Activated CD8-positive, alpha-beta memory T cell treated with anti-CD3 and anti-CD28 coated beads, Interleukin-2, amount 50 U/mL, for 24 hours (primary cell): Measurements from ENCODE around the gene PEPD.

Source experiments
- DNase-seq: peaks from one replicate; pipeline ENCODE4 v3.0.0-alpha.2; 2020; ENCODE audit errors: extremely low read depth

PEPD gene

DNA sequence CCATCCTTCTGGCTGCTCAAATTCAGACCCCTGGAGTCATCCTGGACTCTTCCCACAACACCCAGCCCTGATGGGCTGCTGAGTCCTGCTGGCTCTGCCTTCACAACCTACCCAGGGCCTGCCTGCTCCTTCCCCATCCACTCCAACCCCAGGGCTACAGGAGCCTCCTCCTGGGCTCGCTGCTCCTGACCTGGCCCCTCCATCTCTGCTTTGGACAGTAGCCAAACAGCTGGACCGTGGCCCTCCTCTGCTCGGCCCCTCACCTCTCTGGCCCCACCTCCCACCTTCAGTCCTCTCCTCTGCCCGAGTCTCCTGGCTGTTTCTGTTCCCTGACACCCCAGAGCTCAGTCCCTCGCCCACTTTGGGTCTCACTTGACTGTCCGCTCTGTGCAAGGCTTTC, 81.3 kb downstream of the PEPD start:
- DNase-seq: no peak

DNA sequence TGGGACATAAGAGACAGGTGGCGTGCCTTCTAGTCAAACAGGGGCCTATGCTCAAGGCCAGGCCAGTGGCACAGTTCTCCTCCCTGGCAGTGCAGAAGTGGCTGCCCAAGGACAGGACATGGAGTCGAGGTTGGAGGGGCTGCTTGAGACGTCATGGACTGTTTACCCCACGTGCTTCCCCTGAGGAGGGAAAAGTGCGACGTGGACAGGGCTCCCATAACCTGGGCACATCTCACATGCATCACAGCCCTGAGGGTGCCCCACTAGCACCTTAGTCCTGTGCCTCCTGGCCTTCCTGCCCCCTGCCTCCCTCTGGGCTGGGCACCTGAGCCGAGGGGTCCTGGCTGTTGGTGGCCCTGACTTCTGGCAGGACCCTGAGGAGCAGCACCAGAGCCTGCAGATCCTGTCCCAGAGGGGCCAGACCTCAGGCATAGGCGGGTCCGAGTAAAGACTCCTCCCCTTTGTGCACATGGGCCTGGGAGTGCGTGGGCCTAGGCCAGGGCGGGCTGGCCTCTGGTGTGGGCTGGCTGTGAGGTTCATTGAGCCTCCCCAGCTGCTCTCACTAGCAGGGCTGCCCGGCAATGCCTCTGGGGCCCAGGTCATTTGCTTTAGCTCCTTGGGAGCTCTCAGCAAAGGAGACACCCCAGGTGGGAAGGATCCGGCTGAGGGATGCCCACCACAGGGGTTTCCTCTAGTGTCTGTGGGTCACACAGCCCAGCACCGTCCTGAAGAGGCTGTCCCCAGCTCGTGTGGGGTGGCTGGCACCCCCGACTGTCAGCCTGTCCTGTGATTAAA, 82.4 kb downstream of the PEPD start:
- DNase-seq: no peak

DNA sequence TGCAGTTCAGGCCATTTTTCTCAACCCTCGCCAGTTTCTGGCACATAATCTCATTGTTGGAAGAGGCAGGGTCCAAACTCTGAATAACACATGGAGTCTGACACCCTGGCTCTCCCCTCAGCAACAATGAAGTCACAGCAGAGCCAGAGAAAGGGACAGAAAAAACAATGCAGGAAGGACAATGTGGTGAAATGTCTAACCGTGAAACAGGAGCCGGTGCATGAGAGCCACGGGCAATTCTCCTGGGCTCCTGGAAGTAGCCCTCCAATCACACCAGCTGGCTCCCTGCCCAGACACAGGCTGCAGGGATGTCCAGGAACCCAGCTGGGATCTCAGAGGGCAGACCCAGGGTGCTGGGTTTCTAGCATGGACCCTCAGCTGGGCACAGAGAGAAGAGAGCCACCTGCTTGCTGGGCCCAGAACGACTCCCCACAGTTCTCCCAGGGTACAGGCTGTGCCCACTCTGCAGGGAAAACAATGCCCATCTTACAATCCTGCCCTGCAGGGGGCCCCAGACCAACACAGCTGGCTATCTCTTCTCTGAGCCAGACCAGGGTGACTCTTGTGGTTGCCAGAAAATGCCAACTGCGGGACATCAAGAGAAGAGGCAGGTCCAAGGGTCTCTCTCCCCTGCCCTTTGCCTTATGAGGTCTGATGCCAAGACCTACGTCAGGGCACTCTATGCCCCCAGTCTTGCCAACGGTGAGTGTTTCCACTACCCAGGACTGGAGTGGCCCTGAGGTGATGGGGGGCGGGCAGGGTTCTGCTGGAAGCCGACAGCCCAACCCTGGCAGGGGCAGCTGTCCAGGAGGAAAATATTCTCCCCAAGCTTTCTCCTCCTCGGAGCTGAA, 83.5 kb downstream of the PEPD start:
- DNase-seq: no peak

DNA sequence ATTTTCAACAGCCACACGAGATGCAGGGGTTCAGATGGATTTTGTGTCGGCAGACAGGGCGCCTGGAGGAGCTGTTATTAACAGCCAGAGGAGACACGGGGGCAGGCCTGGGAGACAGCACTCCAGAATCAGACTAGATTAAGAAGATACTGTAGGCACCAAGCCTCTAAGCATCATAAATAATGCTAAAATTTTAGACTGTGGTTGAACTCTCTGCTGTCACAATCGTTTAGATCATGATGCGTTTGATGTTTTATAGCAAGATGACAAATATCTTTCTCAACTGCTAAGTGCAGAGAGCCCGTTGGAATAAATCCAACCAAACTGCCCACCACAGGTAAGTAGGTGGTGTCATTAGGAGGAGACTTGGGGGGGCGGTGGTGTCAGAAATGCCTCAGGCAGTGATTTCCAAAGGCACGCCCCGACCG, 84.2 kb downstream of the PEPD start:
- DNase-seq: no peak

DNA sequence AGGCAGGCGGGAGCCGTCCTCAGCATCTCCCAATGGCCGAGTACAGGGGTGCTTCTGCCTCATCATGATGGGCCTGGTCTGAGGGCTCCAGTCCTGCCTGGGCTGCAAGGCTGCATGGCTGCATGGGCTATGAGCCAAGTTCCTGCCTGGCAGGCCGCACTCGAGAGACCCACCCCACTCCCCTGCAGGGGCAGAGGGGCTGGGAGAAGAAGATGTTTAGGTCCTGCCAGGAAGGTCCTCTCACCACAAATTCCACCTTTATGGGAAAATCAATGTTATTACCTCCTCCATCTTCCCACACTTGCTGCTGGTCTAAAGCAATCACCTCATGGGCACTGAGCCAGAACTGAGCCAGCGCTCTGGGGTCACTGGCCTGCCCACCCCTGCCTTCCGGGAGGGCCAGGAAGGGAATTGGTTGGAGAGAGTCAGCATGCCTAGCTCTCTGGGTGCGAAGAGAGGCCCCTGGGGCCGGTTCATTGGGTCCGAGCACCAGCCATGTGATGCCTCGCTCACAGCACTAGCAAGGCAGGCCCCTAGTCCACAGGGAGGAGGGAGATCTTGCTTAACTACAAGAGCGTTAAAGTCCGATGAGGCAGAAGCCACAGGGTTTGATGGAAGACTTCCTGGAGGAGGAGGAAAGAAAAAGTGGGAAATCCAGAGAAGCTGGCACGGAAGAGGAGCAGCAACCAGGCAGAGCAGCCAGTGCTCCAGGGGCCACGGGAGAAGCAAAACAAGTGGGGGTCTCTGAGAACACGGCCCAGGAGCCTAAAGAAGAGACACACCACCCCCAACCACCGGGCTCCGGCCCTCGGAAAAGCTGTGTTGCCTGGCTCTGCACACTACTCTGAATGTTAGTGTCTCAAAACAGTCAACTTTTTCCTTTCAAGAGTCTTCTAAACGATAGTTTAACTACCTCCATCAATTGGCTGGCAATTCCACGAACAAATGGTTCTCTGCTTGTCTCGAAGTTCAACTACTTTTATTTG, 84.9 kb downstream of the PEPD start:
- DNase-seq: no peak

DNA sequence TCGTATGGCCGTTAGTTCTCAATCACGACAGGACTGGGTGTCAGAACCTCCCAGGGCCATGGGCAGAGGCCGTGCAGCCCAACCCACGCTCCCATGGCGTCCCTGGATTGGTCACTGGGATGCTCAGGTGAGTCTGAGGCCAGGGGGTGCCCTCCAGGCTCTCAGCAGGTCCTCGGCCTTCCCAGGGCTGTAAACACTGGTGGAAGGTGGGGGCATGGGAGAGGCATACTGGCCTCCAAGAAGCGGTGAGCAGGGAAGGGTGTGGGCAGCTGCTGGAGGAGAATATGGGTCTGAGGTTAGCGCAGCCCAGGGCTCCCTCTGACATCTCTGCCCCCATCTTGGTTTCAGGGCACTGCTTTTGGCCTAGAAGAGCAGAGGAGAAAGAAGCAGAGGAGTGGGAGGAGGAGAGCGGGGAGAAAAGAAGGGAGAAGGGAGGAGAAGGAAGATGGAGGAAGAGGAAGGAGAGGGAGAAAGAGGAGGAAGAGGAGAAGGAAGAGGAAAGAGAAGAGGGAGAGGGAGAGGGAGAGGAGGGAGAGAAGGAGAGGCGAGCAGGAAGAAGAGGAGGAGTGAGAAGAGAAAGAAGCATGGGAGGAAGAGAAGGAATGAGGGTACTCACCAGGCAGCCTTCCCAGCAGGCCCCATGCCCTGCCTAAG, 85.8 kb downstream of the PEPD start:
- no peak for DNase-seq

DNA sequence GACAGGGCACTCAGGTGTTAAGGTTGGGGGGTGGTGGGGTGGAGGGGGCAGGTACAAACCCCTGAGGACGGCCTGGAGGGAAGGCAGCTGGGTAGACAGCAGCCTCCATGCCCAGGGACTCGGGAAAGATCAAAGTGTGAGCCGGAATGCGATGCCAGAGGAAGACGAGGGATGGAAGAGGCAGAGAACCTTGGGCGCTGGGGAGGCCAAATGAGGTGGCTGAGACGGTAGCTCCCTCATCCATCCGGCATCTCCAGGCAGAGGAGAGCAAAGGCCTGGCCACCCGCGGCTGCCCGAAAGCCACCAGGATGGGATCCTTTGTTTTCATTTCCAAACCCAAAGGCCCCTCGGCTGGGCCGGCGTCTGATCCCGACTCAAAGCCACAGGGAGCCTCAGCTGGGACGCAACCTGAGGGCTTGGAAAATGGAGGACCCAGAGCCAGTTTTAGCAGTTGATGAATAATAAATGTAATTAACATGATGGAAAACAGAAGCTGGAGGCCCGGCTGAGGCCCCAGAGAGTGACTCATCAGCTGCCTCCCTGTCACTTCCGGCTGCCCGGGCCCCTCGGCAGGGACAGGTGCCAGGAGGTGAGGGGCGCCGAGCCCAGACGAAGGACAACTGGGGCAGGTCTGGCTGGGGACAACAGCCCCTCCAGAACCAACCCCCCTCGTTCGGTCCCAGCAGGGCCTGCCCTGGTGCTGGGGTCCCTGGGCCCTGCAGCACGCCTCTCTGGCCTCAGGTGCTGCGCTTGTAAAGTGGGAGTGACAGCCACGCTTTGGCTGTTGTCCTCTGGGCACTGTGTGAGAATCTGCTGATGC, 86.5 kb downstream of the PEPD start:
- DNase-seq: no peak

DNA sequence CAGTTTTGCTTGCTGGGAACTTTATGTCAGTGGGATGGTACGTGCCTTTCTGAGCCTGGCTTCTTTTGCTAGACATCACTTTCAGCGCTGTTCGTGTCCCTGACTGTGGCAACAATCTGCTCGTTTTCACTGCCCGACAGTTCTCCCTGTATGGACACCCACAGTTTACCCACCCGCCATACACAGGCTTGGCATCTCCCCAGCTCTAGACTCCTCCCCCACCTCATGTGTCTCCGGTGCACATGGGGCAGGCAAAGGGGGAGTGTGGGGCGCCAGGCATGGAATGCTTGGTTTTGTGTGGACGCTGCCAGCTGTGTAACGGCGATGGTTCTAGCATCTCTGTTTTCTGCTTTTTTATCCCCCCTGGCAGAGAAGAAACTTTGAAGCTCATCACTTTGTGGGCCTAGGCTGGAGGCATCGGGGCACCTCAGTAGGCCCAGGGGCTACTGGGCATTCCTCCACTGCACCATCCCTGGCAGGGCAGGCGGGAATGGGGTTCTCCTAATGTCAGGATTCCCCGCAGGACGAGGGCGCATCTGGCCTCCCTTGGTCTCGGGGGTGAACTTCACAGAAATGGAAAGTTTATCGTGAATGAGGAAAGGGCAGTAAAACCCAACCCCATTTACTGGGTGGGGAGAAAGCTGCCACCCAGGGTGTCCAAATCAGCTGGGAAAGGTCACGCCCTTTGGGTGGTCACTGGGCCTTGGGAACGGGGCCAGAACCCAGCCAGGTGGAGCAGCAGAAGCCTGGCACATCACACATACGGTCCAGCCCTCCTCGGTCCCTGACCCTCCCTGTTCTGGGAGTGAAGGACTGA, 87.3 kb downstream of the PEPD start:
- DNase-seq: no peak

DNA sequence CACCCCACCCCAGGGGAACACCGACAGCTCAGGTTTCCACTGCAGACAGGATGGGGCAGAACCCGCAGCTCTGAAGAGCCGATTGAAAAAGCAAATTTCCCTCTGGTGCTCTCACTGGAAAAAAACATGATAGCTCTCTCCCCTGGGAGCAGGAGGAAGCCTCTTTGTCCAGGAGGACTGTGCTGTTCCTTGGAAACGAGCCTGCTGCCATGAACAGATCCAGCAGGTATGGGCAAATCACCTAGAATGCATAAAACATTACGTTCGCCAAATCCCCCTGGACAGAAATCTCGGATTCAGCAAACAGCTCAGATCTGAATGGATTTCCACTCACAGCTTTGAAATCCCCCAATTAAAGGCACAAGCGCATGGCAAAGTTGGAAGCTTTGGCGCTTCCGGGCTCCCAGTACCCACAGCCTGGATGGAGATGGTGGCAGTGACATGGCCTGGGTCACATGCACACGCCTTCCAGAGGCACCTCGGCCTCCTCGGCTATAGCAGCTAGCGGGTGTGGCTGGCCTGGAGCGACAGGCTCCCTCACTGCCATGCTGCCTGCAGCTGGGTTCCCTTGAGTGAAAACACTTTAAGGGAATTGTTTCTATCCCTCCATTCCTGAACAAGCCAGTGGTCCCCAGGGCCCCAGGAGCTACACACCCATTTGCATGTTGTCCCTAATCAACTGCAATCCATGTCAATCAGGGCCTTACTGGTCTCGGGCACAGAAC, 89.0 kb downstream of the PEPD start:
- DNase-seq: no peak

DNA sequence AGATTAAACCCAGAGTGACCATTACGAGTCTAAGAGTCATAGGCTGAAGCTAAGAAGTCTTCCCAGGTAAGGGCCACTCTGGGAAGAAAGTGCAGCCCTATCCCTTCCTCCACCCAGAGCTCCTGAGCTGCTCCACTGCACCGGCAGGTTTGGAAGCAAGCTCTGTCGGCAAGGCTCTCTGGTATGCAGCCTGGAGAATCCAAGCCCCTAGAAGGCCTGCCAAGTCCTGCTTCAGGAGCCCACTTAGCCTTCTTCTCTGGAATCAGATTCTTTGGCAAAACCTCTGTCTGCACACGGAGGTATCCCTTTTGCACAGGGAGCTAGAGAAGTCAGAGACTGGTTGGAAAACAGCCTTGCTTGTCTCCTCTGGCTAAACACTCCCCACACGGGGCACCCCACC, 89.6 kb downstream of the PEPD start:
- no peak for DNase-seq

DNA sequence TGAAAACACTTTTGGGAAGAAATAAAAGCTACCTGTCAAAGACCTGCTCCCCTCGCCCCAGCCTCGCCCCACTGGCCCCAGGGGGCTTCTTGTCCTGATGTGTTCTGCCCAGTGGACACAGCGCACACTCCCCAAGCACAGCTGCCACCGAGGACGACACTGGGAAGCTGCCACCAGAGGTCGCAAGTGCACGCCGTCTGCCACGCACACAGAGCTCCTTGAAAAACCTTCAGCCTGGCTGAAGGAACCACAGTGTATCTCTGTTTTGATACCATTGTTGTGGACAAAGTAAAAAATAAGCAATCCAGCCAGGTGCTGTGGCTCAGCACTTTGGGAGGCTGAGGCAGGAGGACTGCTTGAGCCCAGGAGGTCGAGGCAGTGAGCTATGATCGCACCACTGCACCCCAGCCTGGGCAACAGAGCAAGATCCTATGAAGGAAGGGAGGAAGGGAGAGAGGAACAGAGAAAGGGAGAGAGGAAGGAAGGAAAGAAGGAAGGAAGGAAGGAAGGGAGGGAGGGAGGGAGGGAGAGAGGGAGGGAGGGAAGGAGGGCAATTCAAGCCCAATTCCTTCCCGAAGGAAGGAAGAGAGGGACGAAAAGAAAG, 90.8 kb downstream of the PEPD start:
- peak; percentile 7 for DNase-seq

DNA sequence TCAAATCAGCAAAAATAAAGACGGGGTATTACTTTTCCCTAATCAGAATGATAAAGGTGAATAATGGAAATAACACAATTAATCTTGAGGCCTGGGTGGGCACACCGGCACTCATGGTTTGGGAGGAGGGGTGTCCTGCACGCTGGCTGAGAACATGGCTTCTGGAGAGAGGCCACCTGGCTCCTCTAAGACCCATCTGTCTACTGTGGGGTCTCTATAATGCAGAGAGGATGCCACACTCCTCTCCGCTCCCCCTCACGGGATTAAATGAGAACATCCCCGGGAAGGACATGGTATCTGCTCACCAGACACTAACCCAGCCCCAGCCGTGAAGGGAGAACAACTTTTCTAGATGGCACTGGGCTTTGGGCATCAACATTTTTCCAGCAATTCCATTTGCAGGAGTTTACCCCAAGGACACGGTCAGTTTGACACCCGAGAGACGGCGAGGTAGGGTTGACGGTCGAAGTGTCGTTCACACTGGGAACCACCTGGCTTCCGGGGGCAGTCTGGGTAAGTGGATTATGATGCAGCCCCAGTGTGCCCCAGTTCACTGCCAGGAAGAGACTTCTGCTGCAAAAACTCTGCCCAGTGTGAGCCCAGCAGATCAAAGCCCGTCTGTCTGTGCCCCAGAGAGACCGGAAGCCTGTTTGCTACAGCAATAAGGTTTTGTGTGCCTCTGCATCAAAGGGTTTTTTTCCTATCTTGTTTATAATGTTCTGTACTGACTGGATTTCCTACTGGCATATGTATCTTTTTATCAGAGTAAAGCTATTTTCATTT, 91.5 kb downstream of the PEPD start:
- DNase-seq: no peak

DNA sequence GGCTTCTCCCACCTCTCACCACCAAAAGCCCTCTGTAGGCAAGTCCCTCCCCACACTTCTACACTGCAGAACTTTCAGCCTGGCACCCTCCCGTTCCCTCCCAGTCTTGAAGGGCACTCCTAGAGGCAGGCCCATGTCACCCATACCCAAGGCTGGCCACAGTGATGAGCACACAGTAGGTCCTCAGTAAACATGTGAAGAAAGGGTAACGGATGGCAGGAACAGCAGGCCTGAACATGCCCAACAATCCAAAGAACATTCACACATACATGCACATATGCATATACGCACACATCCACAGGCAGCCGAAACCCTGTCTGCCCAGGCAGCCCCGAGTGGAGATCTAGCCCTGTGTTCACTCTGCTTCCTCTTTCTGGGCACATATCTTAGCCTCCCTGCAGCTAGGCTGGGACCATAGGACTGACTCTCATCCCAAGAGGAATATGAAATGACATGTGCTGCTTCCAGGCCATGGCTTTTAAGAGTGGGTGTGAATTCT, 92.9 kb downstream of the PEPD start:
- no peak for DNase-seq

DNA sequence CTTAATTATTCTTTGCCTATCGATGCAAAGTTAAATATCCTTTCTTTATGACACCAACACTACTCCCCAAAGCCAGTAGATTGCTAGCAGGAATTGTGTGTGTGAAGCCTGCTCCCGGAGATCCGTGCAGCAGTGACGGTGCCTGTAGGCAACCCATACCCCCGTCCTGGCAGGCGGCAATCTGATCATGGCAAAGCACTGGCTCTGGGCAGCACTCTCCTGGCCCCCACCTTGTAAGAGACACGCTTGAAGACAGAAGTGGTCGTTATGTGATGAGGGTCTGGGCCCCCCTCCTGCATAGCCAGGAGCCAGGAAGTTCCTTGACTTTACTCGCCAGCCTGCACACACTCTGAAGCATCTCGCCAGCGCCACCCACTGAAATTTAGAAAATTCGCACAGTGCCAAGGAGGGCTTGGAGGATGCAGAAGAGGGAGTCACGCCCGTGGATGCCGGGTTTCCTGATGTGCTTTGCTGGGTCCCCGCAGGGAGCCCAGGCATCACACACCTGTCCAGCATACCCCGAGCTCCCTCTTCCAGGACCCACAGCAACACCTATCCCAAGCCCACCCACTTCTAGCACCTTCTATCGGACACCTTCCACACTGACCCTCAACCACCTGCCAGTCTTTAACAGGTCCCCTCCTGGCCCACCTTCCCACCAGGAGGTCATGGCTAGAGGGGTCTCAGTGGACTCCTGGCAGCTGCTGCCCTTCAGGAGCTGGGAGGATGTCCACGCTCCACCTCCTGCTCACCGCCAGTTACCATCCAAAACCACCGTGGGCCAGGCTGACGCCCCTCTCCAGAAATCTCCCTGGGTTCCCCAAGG, 93.6 kb downstream of the PEPD start:
- DNase-seq: no peak

DNA sequence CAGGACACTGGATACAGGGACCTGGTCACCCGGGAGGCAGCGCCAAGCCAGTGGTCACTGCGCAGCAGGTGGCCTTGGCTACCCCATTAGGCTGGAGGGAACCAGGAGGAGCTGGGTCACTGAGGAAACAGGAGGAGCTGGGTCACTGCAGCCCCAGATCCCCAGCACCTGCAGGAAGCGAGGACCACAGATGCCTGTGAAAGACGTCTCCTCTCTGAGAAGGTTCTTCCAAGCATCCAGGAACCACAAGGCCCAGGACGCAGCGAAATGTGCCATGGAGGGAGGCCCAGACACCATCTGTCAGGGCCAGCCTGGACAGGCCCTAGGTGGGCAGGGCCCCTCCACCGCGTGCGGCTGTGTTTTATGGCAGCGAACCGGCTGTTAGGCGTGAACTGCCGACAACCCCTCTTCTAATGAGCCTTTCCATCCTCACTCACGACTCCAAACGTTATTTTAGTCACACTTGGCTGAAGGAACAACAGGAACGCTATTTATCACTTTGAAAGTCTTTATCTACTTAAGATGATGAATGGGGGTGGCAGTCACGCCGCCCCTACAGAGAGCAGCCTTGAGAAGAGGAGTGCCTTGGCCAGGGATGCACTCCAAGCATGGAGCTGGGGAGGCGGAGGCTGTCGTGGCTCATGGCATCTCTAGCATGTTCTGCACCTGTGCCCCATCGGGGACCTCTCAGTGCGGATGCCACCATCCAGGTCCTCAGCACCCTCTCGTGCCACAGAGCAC, 94.8 kb downstream of the PEPD start:
- DNase-seq: no peak

DNA sequence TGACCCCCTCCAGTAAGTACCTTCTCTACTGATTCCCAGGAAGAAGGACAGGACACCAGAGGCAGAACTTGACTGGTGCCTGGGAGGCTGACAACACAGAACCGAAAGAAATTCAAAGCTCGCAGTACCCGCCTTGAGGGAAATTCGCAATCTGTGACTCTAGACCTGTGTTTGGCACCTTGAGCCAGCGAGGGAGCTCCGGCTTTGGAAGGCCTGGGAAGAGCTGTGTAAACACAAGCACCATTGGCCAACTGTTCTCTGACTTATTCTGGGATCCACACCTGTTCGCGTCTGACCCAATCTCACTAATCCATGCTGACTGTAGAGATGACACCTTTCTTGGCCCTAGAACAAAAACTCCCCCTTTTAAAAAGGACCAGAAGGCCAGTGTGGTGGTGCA, 97.4 kb downstream of the PEPD start:
- no peak for DNase-seq
